Subcutaneous abdominal adipose tissue (tissue), 5 donors: ENCODE results near the gene BMS1.
A peak's percentile ranks its signal among the peaks of the same experiment; 100 is the strongest.

Source experiments
- H3K27ac ChIP-seq: one replicate; pipeline ENCODE4 v1.7.0; 2013; ENCODE audit warnings: low read depth, mild to moderate bottlenecking, inconsistent platforms, low read length, moderate library complexity
- H3K27me3 ChIP-seq, 5 donors: one replicate each; pipeline ENCODE4 v1.7.0; 2013; ENCODE audit warnings: low read length in 5 of 5, inconsistent platforms in 1 of 5; ENCODE audit not compliant: control insufficient read depth in 5 of 5, insufficient read depth in 4 of 5
- H3K36me3 ChIP-seq, 5 donors: one replicate each; pipeline ENCODE4 v1.7.0; 2013; ENCODE audit warnings: low read length in 5 of 5; ENCODE audit not compliant: control insufficient read depth in 5 of 5, insufficient read depth in 5 of 5
- H3K4me1 ChIP-seq, 5 donors: one replicate each; pipeline ENCODE4 v1.7.0; 2013; ENCODE audit warnings: low read length in 5 of 5, mild to moderate bottlenecking in 3 of 5, moderate library complexity in 1 of 5; ENCODE audit not compliant: control insufficient read depth in 5 of 5, insufficient read depth in 5 of 5
- H3K4me3 ChIP-seq, 5 donors: one replicate each; pipeline ENCODE4 v1.7.0; 2013; ENCODE audit warnings: low read length in 5 of 5, low read depth in 1 of 5
- H3K9ac ChIP-seq, 5 donors: one replicate each; pipeline ENCODE4 v1.7.0; 2013; ENCODE audit warnings: low read length in 5 of 5, mild to moderate bottlenecking in 4 of 5, moderate library complexity in 3 of 5
- H3K9me3 ChIP-seq, 5 donors: one replicate each; pipeline ENCODE4 v1.7.0; 2013; ENCODE audit warnings: low read length in 5 of 5; ENCODE audit not compliant: control insufficient read depth in 5 of 5
- donor health status: healthy.
- donor health status: healthy.
- donor health status: healthy.
- donor health status: healthy.
- donor health status: healthy.

BMS1 gene

GRCh38 chr10:42878134-42878820 is 95.7 kb downstream of the BMS1 start:
- Histone ChIP-seq H3K4me3 (no peak overlapping the region), H3K36me3 (no peaks in the 10 kb centered on the region), H3K27me3 (peaks cover 0 to 6% (median 0%) of the 10 kb centered on the region in 5 donors), H3K27ac (no peak overlapping the region), H3K9me3 (peaks cover 4 to 13% (median 12%) of the 10 kb centered on the region in 5 donors), H3K9ac (no peak overlapping the region), H3K4me1 (peaks cover 7 to 18% (median 13%) of the 10 kb centered on the region in 5 donors)

GRCh38 chr10:42878821-42879195 is 96.2 kb downstream of the BMS1 start:
- Histone ChIP-seq H3K27ac (no peak overlapping the region), H3K4me1 (peaks cover 7 to 17% (median 13%) of the 10 kb centered on the region in 5 donors), H3K36me3 (no peaks in the 10 kb centered on the region), H3K4me3 (no peak overlapping the region), H3K9ac (no peak overlapping the region), H3K9me3 (peaks cover 5 to 14% (median 12%) of the 10 kb centered on the region in 5 donors), H3K27me3 (peaks cover 0 to 6% (median 0%) of the 10 kb centered on the region in 5 donors)

GRCh38 chr10:42879380-42880254 is 97.0 kb downstream of the BMS1 start:
- Histone ChIP-seq H3K4me3 (no peak overlapping the region), H3K27ac (no peak overlapping the region), H3K4me1 (peaks cover 7 to 17% (median 13%) of the 10 kb centered on the region in 5 donors), H3K9ac (no peak overlapping the region), H3K9me3 (peaks cover 5 to 14% (median 12%) of the 10 kb centered on the region in 5 donors), H3K27me3 (peaks cover 0 to 6% (median 0%) of the 10 kb centered on the region in 5 donors), H3K36me3 (no peaks in the 10 kb centered on the region)

GRCh38 chr10:42880255-42880620 is 97.6 kb downstream of the BMS1 start:
- H3K9ac ChIP-seq = no peak overlapping the region
- peaks cover 5 to 14% (median 12%) of the 10 kb centered on the region in 5 donors for H3K9me3 ChIP-seq
- H3K27ac ChIP-seq = no peak overlapping the region
- peaks cover 0 to 6% (median 0%) of the 10 kb centered on the region in 5 donors for H3K27me3 ChIP-seq
- peaks cover 6 to 10% (median 10%) of the 10 kb centered on the region in 5 donors for H3K4me1 ChIP-seq
- H3K36me3 ChIP-seq = no peaks in the 10 kb centered on the region
- H3K4me3 ChIP-seq = no peak overlapping the region

- Histone ChIP-seq H3K27me3 (peaks cover 0 to 4% (median 0%) of the 10 kb centered on the region in 5 donors), H3K36me3 (no peaks in the 10 kb centered on the region), H3K4me3 (peak overlapping the region in 1 of 5 donors; percentile 28), H3K27ac (no peak overlapping the region), H3K9me3 (peaks cover 5 to 14% (median 12%) of the 10 kb centered on the region in 5 donors), H3K9ac (no peak overlapping the region), H3K4me1 (no peaks in the 10 kb centered on the region)
Observed at GRCh38 chr10:42882597-42882996, 100.0 kb downstream of the BMS1 start.
